ENCODE results near the gene GAB4.

GRCh38 chr22:17056807-17057206 lies 48.8 kb upstream of the GAB4 start:
- TF ChIP-seq ATF3 (IDR thresholded peaks at IDR 0.05; ENCODE audit: borderline replicate concordance, extremely low read depth, low read depth, low read length) (no peak), ZNF274 (IDR thresholded peaks at IDR 0.05; ENCODE audit: insufficient read depth, insufficient read length) (no peak), ESRRA (IDR thresholded peaks at IDR 0.05; ENCODE audit: low read length) (no peak), FOS (IDR thresholded peaks at IDR 0.05; ENCODE audit: borderline replicate concordance, extremely low read depth, insufficient read length) (no peak), NR2C1 (IDR thresholded peaks at IDR 0.05) (no peak), SRF (IDR thresholded peaks at IDR 0.05; ENCODE audit: low read depth in 2 of 2, low read length in 2 of 2) (no peak), CTCF (IDR thresholded peaks at IDR 0.05 in 2 of 3, conservative IDR thresholded peaks at IDR 0.05 in 1 of 3; ENCODE audit: control insufficient read depth in 2 of 3, extremely low read depth in 1 of 3, insufficient read depth in 1 of 3, low read depth in 3 of 3, low read length in 3 of 3) (no peak), PAX5 (IDR thresholded peaks at IDR 0.05; ENCODE audit: borderline replicate concordance, low read depth, low read length) (no peak), ZSCAN29 (IDR thresholded peaks at IDR 0.05) (no peak), CBX3 (IDR thresholded peaks at IDR 0.05; ENCODE audit: borderline replicate concordance, low read depth) (no peak), POLR2A (IDR thresholded peaks at IDR 0.05; ENCODE audit: low read depth, low read length) (no peak)
